Fibroblast of gingiva (primary cell): ENCODE data around the gene PRSS27.
A peak's percentile ranks its signal among the peaks of the same experiment; 100 is the strongest.
"Not testable (repeated sequence)": the region's sequence is repeated elsewhere in the genome, so short reads cannot be mapped to it uniquely, and the experiment has no call there.

ENCODE experiments used
- DNase-seq: peaks from one replicate; pipeline ENCODE4 v3.0.0-alpha.2; 2011; ENCODE audit warnings: low read depth

PRSS27 gene

GRCh38 chr16:2696601-2697250, 23.3 kb downstream of the PRSS27 start:
- DNase-seq, result not testable (repeated sequence)

DNA sequence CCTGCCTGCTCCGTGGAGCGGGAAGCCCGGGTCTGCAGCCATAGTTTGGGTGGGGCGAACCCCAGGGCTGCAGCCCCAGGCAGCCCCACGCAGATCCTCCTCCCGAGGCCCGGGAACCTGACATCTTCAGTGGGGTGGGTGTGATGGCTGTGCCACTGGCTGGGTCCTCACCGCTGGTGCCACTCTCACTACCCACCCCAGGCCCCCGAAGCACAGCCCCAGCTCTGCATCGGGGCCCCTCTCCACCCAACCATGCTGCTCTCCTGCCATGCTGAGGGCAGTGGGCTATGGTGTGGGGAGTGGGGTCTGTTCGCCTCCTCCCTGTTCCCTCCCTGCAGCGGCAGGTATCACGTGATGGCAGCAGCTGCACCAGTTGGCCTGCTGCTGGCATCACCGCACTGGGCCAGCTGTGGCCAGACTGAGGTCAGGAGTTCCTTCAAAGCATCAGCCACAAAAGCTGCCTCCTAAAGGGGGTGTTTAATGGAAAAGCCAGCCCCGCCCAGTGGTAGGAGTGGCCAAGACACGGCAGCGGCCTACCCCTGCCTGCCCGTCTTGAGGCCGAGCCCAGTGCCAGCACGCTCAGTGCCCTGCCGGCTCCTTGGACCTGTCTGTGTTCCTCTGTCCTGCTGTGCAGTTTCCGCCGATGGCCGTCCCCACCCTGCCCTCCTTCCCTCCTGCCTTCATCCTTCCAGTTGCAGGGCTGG, 26.9 kb downstream of the PRSS27 start:
- DNase-seq, result no peak

GRCh38 chr16:2692251-2692947, 27.6 kb downstream of the PRSS27 start:
- no peak for DNase-seq

DNA sequence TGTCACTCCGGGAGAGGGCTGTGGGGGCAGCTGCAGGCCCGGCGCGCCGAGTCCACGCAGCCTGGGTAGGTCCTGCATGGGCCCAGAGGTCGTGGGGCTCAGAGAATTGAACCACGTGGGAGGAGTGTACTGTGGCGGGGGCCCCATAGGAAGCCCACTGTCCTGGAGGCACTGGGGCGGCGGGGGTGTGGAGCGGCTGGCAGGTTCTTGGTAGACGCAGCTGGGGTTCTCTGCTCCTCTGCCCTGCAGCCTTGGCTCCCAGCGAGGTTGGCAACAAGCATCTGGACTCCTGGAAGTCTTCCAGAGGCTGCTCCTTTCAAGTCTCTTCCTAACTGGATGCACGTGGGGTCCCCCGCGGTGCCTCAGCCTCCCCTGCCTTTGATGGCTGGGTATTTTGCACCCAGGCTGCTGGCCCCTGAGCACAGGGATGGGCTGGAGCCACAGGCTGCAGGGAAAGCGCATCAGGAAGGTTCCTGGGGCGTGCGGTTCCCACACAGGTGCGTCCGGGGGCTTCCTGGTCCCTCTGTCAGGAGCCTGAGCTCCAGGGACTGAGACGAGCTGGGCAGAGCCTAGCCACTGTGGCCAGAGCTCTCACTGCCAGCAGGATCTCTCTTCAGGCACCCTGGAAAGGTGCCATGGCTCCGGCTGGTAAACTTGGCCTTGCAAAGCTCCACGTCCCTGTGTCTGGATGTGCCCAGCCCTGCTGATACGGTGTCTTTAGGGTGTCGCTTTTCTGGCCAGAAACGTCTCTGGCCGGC, 28.4 kb downstream of the PRSS27 start:
- no peak for DNase-seq

DNA sequence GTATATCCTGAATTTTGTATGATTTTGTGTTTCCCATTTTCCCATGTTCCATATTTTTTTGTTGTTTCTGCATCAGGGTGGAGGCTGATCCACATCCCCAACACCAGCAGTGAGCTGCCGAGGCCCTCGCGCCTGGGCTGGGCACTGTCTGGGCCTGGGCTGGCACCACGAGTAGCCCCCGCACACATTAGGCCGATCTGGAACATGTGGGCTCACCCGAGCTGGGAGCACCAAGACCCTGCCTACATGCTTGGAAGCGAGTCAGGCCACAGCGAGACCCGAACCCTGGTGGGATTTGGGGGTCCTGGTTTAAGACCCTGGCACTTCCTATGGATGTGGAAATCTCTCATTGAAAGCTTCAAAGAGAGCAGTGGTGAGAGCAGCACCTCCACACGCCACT, 29.2 kb downstream of the PRSS27 start:
- no peak for DNase-seq

- no peak for DNase-seq
Observed at GRCh38 chr16:2689968-2690801, 29.8 kb downstream of the PRSS27 start.

DNA sequence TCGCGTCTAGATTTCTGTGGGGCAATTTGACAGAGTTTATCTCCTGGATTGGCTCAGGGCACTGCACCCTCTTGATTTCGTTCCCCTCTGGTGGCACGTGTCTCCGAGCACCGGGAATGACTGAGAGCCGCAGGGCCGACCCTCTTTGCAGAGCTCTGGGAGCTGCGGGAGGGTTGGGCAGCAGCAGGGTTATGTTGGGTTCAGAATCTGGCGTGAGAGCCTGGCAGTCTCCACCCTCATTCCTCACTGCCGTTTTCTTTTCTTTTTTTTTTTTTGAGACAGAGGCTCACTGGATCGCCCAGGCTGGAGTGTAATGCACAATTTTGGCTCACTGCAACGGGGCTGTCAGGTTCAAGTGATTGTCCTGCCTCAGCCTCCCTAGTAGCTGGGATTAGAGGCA, 30.6 kb downstream of the PRSS27 start:
- DNase-seq, result not testable (repeated sequence)

- DNase-seq, result no peak
Observed at GRCh38 chr16:2687531-2688308, 32.3 kb downstream of the PRSS27 start.

DNA sequence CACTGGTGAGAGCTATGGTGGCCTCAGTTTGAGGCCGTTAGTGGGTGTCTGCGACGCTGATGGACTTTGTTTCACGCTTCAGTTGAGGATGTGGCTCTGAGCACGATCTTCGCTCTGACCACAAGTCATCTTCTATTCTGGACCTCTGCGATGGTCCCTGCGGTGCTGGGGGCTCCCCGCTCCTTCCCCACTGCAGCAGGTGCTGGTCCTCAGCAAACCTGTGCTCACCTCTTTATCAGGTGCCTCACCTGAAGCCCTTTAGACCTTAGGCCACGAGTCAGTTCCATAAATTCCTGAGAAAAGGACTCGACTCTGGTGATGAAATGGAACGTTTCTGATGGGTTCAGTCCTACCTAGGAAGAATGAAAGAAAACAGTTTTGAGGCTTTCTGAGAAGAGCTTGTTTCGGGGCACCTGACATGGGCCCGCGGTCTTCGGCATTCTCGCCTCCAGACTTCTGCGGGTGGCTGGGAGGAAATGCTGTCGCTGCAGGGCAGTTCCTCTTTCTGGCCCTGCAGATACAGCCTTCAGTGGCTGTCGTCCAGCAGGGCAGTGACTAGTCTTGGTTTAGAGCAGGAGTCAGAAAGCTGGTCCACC, 33.0 kb downstream of the PRSS27 start:
- no peak for DNase-seq

DNA sequence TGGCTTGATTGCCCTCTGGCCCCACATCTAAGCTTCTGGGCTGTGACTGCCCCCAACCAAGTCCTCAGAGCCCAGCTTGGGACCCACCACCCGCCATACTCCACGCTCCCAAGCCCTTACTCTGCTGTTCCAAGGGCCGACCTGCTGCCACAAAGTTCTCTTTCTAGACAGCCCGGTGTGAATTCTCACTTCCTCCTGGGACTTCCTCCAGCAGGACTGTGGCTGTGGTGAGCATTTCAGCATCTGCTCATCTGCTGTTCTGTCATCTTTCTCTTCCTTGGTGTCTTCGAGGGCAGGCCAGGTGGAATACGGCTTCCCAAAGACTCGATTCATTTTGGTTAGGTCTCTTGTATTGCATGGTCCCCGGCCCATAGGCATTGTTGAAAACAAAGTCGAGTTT, 33.9 kb downstream of the PRSS27 start:
- DNase-seq, result not testable (repeated sequence)

DNA sequence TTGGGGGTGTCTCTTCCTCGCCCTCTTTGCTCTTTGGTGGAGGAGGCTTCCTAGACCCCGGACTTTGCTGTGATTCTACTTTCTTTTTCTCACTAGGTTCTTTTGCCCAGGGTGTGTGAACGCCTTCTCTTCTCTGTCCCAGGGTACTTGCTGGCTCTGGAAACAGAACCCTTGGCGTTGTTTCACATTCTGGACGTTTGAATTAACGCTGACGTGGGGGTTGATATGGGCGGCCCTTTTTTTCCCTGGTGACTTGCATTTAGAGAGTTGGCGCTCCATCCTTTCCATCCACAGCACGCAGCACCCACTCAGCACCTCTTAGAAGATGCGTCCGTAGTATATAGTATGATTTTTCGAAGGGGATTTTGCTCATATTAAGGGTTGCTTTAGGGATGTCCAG, 37.0 kb downstream of the PRSS27 start:
- DNase-seq, result peak; percentile 23

- peak; percentile 95 for DNase-seq
Observed at GRCh38 chr16:2682209-2683021, 37.6 kb downstream of the PRSS27 start, which contains the start of gene KCTD5. Gene KCTD5 (plus strand): TSS chr16:2682523. CDS start chr16:2682549, 26 bp downstream.

GRCh38 chr16:2680360-2680759, 39.7 kb downstream of the PRSS27 start:
- not testable (repeated sequence) for DNase-seq

GRCh38 chr16:2679902-2680301, 40.1 kb downstream of the PRSS27 start:
- not testable (repeated sequence) for DNase-seq

GRCh38 chr16:2678206-2678965, 41.6 kb downstream of the PRSS27 start:
- not testable (repeated sequence) for DNase-seq

- DNase-seq, result not testable (repeated sequence)
Observed at GRCh38 chr16:2676937-2677336, 43.1 kb downstream of the PRSS27 start.

DNA sequence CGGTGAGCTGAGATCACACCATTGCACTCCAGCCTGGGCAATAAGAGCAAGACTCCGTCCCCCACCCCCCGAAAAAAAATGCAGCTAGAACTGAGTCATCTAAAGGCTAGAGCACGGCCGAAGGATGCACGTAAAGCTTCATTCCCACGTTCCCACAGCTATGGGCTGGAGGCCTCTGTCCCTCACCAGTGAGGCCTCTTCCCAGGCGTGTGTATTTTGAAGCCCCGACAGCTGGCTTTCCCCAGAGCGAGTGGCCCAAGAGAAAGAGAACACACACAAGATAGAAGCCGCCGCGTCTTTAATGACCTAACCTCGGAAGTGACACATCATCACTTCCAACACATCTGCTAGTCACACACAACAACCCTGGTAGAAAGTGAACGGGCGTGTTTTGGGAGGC, 44.3 kb downstream of the PRSS27 start:
- no peak for DNase-seq

DNA sequence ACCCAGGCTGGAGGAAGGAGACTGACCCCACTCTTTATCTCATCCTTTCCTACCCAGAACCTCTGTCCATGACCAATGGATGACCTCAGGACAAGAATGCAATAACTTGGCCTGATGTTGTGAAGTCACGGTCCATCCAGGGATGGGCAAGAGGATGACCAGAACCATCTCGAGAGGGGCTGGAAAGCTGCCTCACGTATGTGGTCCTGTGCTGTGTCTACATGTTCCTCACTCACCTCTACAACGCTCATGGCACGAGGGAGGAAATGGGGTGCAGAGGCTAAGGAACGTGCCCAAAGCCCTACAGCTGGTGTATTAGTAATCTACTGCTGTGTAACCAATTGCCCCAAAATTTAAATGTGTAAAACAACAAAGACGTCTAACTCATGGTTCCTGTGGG, 45.0 kb downstream of the PRSS27 start:
- DNase-seq, result no peak
